Mesenteric fat pad (tissue), 1 donor: Measurements from ENCODE around the gene TUT1. TPM values are rescaled to one million over a fixed set of nuclear protein-coding genes. Genes with fewer than 3 reads are reported as not detected.
A peak's percentile ranks its signal among the peaks of the same experiment; 100 is the strongest.
"Not testable (repeated sequence)": the region's sequence is repeated elsewhere in the genome, so short reads cannot be mapped to it uniquely, and the experiment has no call there.

Source experiments
- DNase-seq: peaks from one replicate; pipeline ENCODE4 v3.0.0-alpha.2; 2020; ENCODE audit warnings: low spot score
- long read RNA-seq: library from polyadenylated mRNA; unstranded; transcript quantifications from one replicate; pipeline ENCODE4 v2.0.0, GENCODE V29; 2020
- total RNA-seq: library from RNA; stranded (reverse); fragmentation: NEBNext Ultra II Directional; extraction: Animal tissue kit (Norgen Biotek cat#: 25700); gene quantifications from one replicate; pipeline ENCODE4 v1.2.1, GENCODE V29; 2021
- donor health status: DM: yes; HTN: yes; CAD: no.

Gene TUT1, protein sequence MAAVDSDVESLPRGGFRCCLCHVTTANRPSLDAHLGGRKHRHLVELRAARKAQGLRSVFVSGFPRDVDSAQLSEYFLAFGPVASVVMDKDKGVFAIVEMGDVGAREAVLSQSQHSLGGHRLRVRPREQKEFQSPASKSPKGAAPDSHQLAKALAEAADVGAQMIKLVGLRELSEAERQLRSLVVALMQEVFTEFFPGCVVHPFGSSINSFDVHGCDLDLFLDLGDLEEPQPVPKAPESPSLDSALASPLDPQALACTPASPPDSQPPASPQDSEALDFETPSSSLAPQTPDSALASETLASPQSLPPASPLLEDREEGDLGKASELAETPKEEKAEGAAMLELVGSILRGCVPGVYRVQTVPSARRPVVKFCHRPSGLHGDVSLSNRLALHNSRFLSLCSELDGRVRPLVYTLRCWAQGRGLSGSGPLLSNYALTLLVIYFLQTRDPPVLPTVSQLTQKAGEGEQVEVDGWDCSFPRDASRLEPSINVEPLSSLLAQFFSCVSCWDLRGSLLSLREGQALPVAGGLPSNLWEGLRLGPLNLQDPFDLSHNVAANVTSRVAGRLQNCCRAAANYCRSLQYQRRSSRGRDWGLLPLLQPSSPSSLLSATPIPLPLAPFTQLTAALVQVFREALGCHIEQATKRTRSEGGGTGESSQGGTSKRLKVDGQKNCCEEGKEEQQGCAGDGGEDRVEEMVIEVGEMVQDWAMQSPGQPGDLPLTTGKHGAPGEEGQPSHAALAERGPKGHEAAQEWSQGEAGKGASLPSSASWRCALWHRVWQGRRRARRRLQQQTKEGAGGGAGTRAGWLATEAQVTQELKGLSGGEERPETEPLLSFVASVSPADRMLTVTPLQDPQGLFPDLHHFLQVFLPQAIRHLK
- total RNA-seq, result 13.4 TPM
- long read RNA-seq, transcript TUT1-203 (3 exons, 752 nt), result minor isoform, 16 of 128 reads
- long read RNA-seq, transcript TUT1-202 (9 exons, 2,826 nt), result major isoform, 24 of 128 reads
- long read RNA-seq, partial matches to known transcripts, result 61 of 128 reads
- long read RNA-seq, other reads (novel, unspliced or antisense), result 24 of 128 reads

DNA sequence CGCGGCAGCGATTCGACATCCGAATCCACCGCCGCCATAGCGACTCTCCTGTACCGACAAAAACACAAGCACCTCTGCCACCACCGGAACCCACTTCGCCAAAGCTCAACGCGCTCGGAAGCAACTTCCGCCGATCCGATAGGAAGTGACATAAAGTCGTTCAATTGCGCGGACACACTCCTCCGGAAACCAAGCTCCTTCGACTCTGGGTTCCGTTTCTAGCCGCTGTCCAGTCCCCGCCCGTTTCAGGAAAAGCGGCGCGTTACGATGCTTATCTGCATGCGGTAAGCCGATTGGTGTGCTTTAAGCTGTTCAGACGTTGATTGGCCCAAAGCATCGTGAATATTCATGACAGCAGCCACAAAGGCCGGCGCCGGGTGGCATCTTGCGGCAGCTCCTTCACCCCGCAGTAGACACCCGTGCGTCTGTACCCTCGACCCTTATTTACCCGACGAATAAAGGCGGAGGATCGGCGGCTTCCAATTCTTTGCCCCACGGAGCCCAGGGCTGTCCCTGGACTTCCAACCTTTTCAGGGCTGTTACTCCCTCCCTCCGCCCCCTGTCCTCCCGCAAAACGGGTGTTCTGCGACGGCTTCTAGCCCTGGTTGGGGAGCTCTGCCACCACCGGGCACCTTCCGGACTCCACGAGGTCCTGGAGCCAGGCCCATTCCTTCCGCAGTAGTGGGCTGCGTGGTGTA lies at the start of gene TUT1:
Gene TUT1, minus strand, starts transcription at position 76 of the 698 bp plus-strand sequence. Its CDS starts 38 bp downstream, at position 38.
- peak; percentile 97 for DNase-seq

DNA sequence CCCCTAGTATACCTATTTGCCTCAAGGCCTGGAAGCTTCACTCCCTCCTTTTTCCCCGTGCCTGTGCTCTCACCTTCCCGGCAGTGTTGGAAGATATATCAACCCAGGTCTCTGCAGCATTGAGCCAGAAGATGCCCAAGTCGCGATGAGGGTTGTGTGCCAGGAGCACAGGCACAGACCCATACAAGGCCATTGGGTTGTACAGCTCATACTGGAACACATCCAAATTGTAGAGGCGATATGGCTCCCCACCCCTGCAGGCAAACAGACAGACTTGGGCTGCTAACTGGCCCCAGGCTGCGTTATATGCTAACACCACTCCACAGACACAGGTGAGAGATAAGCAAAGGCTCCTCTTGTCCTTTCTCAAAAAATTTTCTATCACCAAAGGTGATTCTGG lies 41.2 kb upstream of the TUT1 start:
- no peak for DNase-seq

DNA sequence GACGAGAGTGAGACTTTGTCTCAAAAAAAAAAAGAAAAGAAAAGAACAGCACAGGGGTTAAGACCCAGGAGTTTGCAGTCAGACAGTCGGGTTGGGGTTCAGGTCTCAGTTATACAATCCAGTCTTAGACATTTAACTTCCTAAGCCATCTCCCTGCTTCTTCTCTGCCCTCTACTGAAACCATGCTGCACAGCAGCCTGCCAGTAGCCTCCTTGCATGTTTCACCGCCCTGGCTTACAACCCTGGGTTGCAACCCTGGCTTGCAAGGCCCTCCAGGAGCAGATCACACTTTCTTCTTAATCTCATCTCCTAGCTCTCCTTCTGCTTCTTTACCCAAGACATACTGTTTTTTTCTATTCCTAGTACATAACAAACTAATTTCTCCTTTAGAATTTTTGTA lies 36.4 kb upstream of the TUT1 start:
- DNase-seq, result no peak

DNA sequence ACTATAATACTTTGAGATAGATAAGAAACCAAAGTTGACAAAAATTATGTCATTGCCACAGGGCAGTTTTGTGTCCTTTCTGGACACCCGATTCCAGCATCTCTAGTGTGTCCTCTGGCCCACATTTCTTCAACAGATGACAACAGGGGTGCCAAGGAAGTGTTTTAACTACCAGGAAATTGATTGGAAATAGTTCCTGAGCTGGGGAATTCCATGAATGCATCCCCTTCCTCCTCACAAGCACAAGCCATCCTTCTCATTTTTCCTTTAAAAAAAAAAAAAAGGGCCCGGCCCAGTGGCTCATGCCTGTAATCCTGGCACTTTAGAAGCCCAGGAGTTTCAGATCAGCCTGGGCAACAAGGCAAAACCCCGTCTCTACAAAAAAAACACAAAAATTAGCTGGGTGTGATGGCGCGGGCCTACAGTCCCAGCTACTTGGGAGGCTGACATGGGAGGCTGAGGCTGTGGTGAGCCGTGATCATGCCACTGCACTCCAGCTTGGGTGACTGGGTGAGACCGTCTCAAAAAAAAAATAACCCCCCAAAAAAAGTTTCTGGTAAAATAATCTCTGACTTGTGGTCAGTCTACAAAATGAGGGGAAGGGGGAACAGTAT lies 31.3 kb upstream of the TUT1 start:
- no peak for DNase-seq

DNA sequence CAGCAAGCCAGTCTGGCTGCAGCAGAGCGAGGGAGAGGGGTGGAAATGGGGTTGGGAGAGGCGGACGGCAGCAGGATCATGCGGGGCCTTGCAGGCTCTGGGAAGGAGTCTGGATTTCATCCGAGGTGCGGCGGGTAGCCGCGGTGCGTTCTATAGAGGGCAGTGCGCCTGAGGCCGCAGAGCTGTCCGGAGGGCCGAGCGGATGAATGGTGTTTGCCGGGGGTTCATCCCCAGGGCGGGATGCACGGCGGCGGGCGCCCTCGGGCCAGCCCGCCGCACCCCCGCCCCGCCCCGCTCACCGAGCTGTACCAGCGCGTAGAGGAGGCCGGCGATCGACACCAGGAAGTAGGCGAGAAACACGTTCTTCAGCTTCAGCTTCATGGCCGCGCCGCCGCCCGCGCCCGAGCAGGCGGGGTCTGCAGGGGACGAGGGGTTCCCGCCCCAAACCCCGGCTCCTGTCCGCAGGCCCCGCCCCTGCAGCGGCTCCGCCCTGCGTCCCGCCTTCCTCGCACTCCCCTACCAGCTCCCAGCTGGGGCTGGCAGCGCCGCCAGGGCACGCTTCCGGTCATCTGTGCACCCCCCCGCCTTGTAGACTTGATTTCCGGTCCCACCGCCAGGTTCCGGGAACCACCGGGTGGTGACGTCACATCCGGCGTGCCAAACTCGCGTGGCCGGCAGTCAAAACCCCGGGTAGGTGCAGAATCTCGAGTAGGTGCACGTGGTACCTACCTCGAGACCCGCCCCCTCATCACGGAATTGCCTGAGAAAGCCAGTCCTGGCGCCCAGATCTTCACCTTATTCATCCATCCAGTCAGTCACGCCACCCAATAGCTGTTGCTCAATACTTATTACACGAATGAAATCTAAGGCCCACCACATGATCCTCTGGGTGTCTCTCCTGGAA lies 30.5 kb upstream of the TUT1 start, which contains the start of gene B3GAT3:
Gene B3GAT3, minus strand, starts transcription at position 420 of the 904 bp plus-strand sequence. Its CDS starts 39 bp downstream, at position 381.
- DNase-seq, result peak; percentile 100

DNA sequence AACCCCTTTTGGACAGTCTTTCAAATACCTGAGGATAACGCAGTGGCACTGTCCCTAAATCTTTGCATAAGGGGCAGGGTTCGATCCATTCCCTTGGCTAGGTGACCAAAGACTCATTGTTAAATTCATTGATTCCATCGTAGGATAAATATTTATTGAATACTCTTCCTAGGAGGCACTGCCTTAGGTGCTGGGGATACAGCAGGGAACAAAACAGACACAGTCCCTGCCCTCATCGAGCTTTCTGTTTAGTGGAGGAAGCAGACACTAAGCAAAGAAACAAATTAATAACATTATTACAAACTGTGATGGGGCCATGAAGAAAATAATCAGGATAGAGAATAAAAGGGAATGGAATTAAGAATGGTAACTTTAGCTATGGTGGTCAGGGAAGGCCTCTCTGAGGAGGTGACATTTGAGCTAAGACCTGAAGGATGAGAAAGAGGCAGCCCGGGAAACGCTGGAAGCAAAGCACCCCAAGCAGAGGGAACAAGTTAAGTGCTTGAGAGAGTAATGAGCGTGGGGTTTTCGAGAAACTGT lies 29.8 kb upstream of the TUT1 start:
- DNase-seq, result no peak

DNA sequence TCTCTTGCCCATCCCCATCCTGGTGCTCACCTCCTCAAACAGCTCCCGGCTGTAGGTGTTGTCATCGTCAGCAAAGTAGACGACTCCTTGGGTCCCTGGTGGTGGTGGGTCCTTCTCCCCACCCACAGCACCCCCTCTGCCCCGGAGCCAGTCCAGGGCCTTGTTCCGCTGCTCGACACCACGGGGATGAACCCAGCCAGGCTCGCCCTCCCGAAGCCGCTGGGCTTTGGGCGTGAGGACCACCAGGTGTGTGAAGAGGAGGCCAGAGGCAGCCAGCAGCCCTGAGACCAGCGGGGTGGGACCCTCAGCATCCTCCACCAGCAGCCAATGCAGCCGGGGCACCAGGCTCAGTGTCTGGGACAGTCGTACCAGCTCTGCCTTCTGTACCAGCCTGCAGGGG lies 25.6 kb upstream of the TUT1 start:
- DNase-seq, result not testable (repeated sequence)

DNA sequence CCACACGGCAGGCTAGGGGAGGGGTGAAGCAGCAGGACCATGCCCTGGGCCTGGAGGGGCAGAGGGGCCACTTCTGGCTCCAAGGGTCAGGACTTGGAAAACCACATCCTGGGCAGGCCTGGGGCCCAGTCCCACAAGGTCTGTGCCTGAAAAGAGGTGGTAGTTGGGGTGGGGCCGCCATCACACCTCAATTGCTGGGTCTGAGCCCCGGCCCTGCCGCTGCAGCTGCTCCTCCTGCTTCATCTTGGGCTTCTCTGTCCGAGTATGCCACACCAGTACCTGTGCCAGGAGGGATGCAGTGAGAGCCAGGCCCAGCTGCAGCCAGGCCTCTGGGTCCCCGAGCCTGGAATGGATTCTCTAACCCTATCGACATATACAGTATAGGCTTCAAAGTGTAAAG lies 24.2 kb upstream of the TUT1 start:
- DNase-seq, result no peak

DNA sequence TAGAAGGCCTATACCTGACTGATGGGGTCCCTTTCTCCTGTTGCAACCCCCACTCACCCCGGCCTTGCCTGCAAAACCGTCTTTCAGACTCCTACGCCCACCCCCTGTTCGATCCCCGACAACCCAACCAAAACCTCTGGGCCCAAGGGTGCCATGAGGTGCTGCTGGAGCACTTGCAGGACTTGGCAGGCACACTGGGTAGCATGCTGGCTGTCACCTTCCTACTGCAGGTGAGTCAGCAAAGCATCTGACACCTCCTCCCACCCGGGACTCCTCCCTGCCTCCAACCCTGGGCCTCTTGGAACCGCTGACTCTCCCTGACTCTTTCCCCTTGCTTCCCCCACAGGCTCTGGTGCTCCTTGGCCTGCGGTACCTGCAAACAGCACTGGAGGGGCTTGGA lies 23.0 kb upstream of the TUT1 start:
- no peak for DNase-seq

DNA sequence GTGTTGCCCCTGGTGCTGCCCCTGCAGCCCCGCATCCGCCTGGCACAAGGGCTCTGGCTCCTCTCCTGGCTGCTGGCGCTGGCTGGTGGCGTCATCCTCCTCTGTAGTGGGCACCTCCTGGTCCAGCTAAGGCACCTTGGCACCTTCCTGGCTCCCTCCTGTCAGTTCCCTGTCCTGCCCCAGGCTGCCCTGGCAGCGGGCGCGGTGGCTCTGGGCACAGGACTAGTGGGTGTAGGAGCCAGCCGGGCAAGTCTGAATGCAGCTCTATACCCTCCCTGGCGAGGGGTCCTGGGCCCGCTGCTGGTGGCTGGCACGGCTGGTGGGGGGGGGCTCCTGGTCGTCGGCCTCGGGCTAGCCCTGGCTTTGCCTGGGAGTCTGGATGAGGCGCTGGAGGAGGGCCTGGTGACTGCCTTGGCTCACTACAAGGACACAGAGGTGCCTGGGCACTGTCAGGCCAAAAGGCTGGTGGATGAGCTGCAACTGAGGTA lies 22.0 kb upstream of the TUT1 start:
- no peak for DNase-seq

DNA sequence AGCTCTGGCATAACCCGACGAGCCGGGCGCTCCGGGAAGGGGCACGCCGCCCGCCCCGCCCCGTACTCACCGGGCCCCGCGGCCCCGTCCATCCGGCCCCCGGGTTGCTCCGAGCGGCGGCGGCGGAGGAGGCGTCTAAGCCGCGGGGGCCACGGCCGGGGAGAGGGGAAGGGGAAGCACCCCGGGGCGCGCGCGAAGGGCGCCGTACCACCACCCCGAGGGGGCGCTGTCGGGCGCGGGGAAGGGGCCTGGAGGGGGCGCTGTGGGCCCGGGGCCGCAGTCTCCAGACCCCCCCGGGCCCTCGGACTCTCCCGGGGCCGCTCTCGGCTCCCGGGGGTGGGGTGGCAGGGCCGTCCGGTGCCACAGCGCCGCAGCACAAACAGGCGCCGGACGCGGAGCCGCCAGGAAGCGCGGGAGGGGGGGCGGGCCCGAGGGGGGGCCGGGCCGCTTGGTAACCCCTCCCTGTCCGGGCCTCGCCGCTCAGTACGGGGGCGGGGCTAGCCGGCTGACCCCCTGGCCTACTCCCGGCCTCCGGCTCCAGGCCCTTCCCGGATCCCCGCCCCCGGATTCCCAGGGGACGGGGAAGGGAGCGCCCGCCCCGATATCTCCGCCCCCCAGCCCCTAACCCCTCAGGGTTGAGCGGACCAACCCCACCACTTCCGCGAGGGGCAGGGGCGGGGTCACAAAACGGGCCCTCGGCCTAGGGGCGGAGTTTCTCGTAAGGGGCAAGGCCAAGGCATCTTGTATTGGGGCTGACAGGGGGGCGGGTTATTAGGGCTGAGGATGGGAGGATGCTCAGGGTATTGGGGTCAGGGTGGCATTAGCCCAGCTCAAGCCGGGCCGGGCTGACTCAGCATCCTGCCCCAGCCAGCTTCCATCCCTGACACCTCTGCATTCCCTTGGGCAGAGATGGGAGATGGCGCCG lies 21.3 kb upstream of the TUT1 start, which contains the start of the genes EML3 and ROM1:
Gene EML3, minus strand, starts transcription at position 410 of the 925 bp plus-strand sequence. Its CDS starts 318 bp downstream, at position 92.
Gene ROM1, plus strand, starts transcription at position 892 of the 925 bp plus-strand sequence. Its CDS starts 25 bp downstream, at position 917.
- DNase-seq, result peak; percentile 96

DNA sequence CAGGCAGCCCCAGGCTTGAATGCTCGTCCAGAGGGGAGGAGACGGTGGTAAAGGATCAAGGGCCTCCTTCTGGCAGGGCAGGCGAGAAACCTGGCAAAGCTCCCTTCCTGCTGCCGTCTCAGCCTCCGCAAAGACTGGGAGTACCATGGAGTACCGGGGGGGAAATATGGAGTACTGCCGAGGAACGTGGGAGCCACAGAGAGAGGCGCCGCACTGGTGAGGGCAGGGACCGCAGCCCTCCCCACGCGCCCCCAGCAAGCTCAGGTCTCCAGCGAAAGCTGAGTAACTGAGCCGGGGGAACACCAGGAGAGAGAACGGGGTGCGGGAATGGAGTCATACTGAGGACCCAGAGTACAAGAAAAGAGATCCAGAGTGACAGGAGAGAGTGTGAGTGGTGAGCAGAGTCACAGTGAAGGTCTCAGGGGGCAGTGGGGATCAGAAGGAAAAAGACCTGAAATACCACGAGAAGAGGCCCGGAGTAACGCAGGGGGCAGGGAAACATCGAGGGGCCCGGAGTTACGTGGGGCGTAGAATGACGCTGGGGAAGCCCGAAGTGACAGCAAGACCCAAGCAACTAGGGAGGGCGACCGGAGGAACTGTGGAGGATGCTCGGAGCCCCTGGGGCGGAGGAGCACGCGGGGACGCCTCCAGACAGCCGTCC lies 20.5 kb upstream of the TUT1 start:
- DNase-seq, result no peak

DNA sequence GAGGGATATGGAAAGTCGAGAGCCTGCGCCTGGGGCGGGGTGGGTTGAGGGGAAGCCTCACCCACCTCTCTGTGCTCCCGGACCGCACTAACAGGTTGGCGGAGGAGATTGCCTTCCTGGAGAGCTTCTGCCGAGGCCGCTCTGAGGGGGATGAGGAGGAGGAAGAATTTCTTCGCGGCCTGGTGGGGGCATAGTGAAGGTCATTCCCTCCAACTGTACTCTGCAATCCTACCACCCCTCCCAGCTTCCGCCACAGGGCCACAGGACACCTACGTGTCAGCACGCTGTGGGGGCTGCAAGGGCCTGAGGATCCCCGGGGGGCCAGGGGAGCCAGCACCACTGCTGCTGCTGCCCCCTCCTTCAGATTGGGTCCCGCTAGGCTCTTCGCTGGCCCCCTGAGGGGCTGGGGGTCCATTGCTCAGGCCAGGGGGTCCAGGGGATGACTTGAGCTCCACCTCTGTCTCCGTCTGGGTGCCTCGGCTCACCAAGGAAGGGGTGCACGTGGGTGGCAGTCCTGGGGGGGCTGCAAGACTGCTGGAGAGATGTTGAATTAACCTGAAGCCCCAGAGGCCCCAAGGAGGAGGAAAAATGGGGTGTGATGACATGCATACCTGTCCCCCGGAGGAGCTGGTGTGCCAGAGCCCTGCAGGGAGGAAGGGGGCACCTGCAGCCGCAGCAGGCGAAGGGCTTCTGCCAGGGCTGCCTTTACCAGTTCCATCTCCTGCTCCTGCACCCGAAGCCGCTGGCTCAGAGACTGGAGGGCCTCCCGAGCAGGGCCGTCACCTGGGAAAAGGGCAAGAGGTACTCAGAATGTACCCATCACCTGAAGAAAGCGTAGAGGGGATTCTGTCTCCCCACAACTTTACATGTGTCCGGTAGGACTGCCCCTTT lies 19.7 kb upstream of the TUT1 start:
- no peak for DNase-seq

DNA sequence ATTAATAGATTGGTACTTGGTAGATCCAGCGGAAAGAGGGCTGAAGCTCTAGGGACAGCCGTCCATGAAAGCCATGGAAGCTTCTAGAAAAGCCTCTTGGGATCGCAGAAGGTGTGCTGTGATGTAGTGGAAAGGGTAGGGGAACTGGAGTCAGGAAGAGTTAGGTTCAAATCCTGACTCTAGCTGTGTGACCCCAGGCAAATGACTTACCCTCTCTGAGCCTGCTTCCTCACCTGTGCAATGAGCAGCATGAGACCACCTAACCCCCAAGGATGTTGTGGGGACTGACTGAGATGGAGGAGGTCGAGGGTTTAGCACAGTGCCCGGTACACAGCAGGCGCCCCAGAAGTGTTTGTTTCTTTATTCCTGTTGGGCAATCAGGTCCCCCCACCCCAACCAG lies 19.1 kb upstream of the TUT1 start:
- DNase-seq, result no peak

DNA sequence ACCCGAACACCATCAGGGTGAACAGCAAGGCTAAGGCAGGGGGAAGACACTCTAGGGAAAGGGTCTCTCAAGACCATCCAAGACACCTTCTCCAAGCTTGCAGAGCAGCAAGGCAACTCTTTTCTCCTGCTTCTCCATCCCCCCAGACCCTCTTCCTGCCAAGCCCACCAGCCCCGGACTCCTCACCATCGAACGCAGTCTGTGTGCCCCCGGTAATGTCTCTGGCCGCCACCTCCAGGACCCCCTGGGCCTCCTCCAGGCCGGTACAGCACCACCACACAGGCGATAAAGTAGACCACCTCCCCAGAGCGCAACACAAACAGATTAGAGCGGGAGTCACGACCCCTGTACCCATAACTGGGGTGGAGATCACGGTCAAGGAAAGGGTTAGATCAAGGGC lies 17.5 kb upstream of the TUT1 start:
- DNase-seq, result no peak

DNA sequence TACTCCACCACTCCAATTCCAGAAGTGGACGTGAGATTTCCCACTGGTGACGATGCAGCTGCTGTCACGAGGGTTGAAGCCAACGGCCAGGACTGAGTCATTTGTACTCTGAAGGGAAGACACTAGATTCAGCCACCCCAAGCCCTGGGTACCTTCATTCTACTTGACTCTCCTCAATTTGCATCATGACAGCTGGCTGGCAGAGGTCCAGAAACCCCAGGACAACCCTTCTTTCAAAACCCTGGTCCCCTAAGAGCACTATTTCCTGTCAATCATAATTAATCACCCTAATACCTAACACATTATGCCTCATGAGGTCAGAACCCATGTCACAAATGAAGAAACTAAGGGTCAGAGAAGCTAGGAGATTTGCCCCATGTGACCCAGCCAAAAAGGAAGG lies 16.4 kb upstream of the TUT1 start:
- DNase-seq, result no peak
